Epithelial cell of proximal tubule (primary cell): ENCODE measurements around the gene PVALEF. TPM values are rescaled to one million over a fixed set of nuclear protein-coding genes. Genes with fewer than 3 reads are reported as not detected.

Experiments used
- DNase-seq: peaks from one replicate; pipeline ENCODE4 v3.0.0-alpha.2; 2011; ENCODE audit warnings: low read depth
- H3K4me3 ChIP-seq: 2 replicates; pipeline ENCODE4 v1.5.1; 2011; ENCODE audit warnings: low read depth, mild to moderate bottlenecking, low read length
- CTCF ChIP-seq: conservative IDR thresholded peaks from 2 replicates; pipeline ENCODE4 v1.5.1; 2012; ENCODE audit warnings: low read depth, mild to moderate bottlenecking, low read length
- total RNA-seq: library from RNA; depleted of rRNA; stranded (reverse); fragments of >200 nt; gene quantifications from 2 replicates; pipeline ENCODE4 v1.2.3, GENCODE V29; 2015

PVALEF gene
- total RNA-seq: not detected in 2 replicates

GRCh38 chr17:81165246-81166032, at the start of gene PVALEF:
TSS of gene PVALEF (plus strand) at chr17:81165507. CDS start at chr17:81181227, 15,720 bp downstream.
- no peak within 1 kb of the TSS for H3K4me3 ChIP-seq
- no peak for TF ChIP-seq CTCF
- no peak for DNase-seq

GRCh38 chr17:81115749-81116464, 49.4 kb upstream of the PVALEF start:
- no peak for TF ChIP-seq CTCF
- no peak for DNase-seq

GRCh38 chr17:81116704-81117103, 48.6 kb upstream of the PVALEF start:
- no peak for DNase-seq
- TF ChIP-seq CTCF: no peak
- H3K4me3 ChIP-seq: no peak overlapping the region

More at GRCh38 chr17:81115749-81116464, 49.4 kb upstream of the PVALEF start:
- H3K4me3 ChIP-seq: no peak overlapping the region

- H3K4me3 ChIP-seq: no peak overlapping the region
- TF ChIP-seq CTCF: no peak
- no peak for DNase-seq
These were observed 47.6 kb upstream of the PVALEF start for GRCh38 chr17:81117672-81118198.

- H3K4me3 ChIP-seq: peak overlapping the region; percentile 49
- no peak for DNase-seq
These were observed 46.7 kb upstream of the PVALEF start for GRCh38 chr17:81118308-81119221.

More at GRCh38 chr17:81118308-81119221, 46.7 kb upstream of the PVALEF start:
- no peak for TF ChIP-seq CTCF
